22Rv1 (cell line): ENCODE data around the gene GXYLT1.
A peak's percentile ranks its signal among the peaks of the same experiment; 100 is the strongest.

Experiments used
- H3K27ac ChIP-seq: fragments of 450-650 bp; 2 replicates; pipeline ENCODE4 v1.5.1; 2017
- CTCF ChIP-seq: fragments of 450-650 bp; IDR thresholded peaks from 2 replicates; pipeline ENCODE4 v1.5.1; 2017; ENCODE audit warnings: mild to moderate bottlenecking
- ZFX ChIP-seq: fragments of 450-650 bp; IDR thresholded peaks from 2 replicates; pipeline ENCODE4 v1.6.1; 2017; ENCODE audit warnings: antibody characterized with exemption, borderline replicate concordance

GXYLT1 gene

GRCh38 chr12:42144158-42144407 is 591 bp downstream of the GXYLT1 start:
- peak overlapping the region; percentile 94 for H3K27ac ChIP-seq
- TF ChIP-seq CTCF (no peak), ZFX (no peak)

GRCh38 chr12:42143452-42144157 is 1.1 kb downstream of the GXYLT1 start:
- H3K27ac ChIP-seq, result peak overlapping the region; percentile 94
- TF ChIP-seq ZFX (no peak), CTCF (no peak)

- TF ChIP-seq CTCF, result no peak
- no peak for TF ChIP-seq ZFX
These were observed 2.6 kb downstream of the GXYLT1 start for GRCh38 chr12:42141981-42142606.

GRCh38 chr12:42140901-42141300 is 3.8 kb downstream of the GXYLT1 start:
- TF ChIP-seq ZFX, result no peak
- TF ChIP-seq CTCF, result no peak

More at GRCh38 chr12:42141981-42142606, 2.6 kb downstream of the GXYLT1 start:
- no peak overlapping the region for H3K27ac ChIP-seq

GRCh38 chr12:42135259-42135814 is 9.3 kb downstream of the GXYLT1 start:
- no peak for TF ChIP-seq ZFX
- TF ChIP-seq CTCF, result no peak
- H3K27ac ChIP-seq, result no peak overlapping the region

More at GRCh38 chr12:42140901-42141300, 3.8 kb downstream of the GXYLT1 start:
- no peak overlapping the region for H3K27ac ChIP-seq

GRCh38 chr12:42130672-42131402 is 13.8 kb downstream of the GXYLT1 start:
- no peak overlapping the region for H3K27ac ChIP-seq
- no peak for TF ChIP-seq CTCF
- TF ChIP-seq ZFX, result no peak
